ENCODE results near the gene MYL5.
"Not testable (repeated sequence)": the region's sequence is repeated elsewhere in the genome, so short reads cannot be mapped to it uniquely, and the experiment has no call there.

Gene MYL5

DNA sequence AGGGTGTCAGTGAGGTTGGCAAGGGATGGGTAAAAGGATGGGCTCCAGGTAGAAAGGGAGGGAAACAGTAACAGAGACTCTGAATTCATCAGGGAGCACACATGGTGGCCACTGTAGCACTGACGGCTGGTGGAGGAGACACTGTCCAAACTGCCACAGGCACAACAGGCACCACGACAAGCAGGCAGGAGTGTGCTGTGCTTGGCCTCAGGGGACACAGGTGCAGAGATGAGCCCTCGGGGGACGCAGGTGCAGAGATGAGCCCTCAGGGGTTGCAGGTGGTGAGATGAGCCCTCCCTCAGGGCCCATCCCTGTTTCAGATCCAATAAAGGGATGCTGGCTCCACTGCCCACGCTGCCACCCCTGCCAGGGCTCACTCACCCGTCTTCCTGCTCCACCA lies 41.4 kb upstream of the MYL5 start:
- TF ChIP-seq, protein P1, sequence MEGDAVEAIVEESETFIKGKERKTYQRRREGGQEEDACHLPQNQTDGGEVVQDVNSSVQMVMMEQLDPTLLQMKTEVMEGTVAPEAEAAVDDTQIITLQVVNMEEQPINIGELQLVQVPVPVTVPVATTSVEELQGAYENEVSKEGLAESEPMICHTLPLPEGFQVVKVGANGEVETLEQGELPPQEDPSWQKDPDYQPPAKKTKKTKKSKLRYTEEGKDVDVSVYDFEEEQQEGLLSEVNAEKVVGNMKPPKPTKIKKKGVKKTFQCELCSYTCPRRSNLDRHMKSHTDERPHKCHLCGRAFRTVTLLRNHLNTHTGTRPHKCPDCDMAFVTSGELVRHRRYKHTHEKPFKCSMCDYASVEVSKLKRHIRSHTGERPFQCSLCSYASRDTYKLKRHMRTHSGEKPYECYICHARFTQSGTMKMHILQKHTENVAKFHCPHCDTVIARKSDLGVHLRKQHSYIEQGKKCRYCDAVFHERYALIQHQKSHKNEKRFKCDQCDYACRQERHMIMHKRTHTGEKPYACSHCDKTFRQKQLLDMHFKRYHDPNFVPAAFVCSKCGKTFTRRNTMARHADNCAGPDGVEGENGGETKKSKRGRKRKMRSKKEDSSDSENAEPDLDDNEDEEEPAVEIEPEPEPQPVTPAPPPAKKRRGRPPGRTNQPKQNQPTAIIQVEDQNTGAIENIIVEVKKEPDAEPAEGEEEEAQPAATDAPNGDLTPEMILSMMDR (conservative IDR thresholded peaks at IDR 0.05; ENCODE audit: low read depth, low read length): no peak
- H3K4me3 ChIP-seq (ENCODE audit: low read depth, low read length): no peak overlapping the region
- no peak for DNase-seq (ENCODE audit: low read depth)

DNA sequence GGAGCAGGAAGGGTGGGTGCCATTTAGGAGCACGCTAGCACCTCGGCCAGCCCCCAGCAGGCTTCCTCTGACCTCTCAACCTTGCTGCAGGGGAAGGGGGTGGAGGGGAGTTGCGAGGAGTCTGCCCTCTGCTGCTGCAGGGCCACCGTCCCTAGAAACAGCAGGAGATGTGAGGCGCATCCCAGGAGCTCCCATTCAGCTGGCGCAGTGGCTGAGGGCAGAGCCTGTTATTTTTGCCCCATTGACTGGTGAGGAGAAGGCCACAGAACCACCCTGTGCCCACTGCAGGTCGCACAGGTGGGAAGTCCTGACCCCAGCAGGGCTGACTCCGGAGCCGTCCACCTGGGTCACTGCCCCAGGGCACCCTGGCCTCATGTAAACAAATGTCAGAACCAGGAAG lies 40.9 kb upstream of the MYL5 start:
- TF ChIP-seq, protein P1 (conservative IDR thresholded peaks at IDR 0.05; ENCODE audit: low read depth, low read length): no peak
- DNase-seq (ENCODE audit: low read depth): no peak
- H3K4me3 ChIP-seq (ENCODE audit: low read depth, low read length): no peak overlapping the region

DNA sequence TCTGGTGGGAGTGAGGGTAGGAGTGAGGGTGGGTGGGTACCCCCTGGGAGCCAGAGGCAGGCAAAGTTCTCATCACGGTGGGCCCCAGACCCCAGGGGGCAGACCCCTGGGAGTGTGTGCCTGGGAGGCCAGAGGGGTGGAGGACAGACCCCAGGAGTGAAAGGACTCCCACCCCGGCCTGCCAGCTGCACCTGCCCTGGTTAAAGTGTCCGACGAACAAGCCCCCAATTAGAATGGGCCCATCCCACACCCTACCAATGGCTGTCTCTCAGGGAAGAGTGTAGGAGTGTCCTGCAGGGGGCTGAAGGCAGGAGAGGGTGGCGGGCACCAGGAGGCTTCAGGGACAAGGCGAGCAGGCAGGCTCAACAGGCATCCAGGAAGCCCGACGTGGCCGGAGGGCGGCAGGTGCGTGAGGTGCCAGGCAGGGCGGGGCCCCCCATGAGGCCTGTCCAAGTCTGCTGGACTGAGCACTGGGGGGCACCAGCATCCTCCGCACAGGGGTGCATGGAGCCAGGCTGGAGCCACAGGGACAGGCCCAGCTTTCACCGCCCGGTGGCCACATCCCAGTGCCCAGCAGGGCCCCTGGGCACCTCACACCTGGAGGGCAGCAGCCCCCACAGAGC lies 40.3 kb upstream of the MYL5 start:
- H3K4me3 ChIP-seq (ENCODE audit: low read depth, low read length): no peak overlapping the region
- TF ChIP-seq, protein P1 (conservative IDR thresholded peaks at IDR 0.05; ENCODE audit: low read depth, low read length): no peak
- no peak for DNase-seq (ENCODE audit: low read depth)

DNA sequence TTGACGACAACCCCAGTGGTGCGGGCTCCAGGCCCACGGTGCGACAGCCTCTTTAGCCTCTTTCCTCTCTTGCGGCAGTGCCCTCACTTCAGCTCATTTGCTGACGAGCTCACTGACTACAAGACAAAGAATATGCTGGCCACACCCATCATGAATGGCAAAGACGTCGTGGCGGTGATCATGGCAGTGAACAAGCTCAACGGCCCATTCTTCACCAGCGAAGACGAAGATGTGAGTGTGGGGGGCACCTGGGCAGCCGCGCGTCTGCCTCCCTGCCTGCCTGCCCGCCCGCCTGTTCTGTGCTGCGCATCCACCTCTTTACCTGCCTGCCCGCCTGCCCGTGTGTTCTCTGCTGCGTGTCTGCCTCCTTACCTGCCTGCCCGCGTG lies 39.8 kb upstream of the MYL5 start:
- DNase-seq (ENCODE audit: low read depth): no peak
- no peak overlapping the region for H3K4me3 ChIP-seq (ENCODE audit: low read depth, low read length)
- TF ChIP-seq, protein P1 (conservative IDR thresholded peaks at IDR 0.05; ENCODE audit: low read depth, low read length): no peak

DNA sequence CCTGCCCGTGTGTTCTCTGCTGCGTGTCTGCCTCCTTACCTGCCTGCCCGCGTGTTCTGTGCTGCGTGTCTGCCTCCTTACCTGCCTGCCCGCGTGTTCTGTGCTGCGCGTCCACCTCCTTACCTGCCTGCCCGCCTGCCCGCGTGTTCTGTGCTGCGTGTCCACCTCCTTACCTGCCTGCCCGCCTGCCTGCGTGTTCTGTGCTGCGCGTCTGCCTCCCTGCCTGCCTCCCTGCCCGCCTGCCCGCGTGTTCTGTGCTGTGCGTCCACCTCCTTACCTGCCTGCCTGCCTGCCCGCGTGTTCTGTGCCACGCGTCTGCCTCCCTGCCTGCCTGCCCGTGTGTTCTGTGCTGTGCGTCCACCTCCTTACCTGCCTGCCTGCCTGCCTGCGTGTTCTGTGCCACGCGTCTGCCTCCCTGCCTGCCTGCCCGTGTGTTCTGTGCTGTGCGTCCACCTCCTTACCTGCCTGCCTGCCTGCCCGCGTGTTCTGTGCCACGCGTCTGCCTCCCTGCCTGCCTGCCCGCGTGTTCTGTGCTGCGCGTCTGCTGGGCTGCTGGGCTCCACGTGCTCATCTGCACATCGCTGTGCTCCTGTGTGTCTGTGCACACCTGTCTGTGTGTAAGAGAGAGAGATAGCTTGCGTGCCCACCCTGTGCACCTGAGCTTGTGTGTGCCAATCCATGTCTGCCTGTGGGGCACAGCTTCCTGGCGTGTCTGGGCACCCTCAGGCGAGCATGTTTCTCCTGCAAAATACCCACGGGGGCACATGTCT lies 39.1 kb upstream of the MYL5 start:
- H3K4me3 ChIP-seq (ENCODE audit: low read depth, low read length); DNase-seq (ENCODE audit: low read depth): not testable (repeated sequence)

DNA sequence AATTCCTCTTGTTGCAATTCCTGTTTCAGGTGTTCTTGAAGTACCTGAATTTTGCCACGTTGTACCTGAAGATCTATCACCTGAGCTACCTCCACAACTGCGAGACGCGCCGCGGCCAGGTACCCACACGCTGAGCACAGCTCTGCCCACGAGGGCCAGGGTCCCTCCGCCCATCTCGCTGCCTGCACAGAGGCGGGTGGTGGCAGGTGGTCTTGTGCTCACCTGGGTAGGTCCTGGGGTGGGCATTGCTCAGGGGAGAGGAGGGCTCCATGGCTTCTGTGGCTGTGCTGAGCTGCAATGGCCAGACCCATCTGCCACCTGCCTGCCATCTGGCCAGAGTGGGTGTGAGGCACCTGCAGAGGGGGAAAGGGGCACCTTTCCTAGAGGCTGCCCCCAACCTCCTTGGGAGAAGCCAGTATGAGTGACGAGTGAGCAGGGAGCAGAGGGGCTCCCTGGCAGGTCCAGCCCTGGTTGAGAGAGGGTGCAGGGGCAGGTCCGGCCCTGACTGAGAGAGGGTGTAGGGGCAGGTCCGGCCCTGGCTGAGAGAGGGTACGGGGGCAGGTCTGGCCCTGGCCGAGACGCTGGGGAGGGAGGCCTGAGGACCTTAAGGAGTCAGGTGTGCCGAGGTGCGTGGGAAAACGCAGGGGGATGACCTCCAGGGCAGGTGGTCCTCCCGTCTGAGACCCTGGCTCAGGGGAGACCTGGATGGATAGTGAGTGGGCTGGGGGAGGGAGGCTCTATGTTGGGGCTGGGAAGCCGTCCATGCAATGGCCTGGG lies 38.3 kb upstream of the MYL5 start:
- TF ChIP-seq, protein P1 (conservative IDR thresholded peaks at IDR 0.05; ENCODE audit: low read depth, low read length): no peak
- DNase-seq (ENCODE audit: low read depth): no peak

DNA sequence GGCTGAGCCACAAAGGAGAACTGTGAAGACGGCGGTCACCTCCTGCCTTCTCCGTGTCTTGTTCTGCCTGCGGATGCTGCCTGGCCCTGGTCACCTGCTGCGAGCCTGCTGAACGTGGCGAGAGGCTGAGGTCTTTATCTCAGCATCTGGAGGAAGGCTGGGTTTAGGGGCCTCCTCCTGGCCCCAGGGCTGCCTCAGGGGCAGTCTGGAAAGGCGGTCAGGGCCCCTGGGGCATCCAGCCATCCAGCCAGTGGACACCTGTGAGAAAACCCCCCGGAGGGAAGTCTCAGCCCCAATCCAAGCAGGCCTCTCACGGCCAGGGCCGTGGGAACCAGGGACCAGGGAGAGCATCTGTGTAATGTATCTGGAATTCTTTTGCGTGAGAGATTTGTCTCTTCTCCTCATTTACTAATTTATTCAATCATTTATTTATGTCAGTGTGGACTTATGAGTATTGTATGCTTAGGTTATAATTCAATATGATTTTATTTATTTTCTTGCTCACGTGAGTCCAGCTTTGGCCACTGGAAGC lies 37.6 kb upstream of the MYL5 start:
- H3K4me3 ChIP-seq (ENCODE audit: low read depth, low read length): no peak overlapping the region
- DNase-seq (ENCODE audit: low read depth): no peak
- TF ChIP-seq, protein P1 (conservative IDR thresholded peaks at IDR 0.05; ENCODE audit: low read depth, low read length): no peak

More for the DNA sequence above, 38.3 kb upstream of the MYL5 start:
- no peak overlapping the region for H3K4me3 ChIP-seq (ENCODE audit: low read depth, low read length)

Data from choroid plexus epithelial cell (primary cell).